PC-9 (cell line): Measurements from ENCODE around the gene ABCA2.

Experiments used
- EZH2 ChIP-seq: fragments of 200-600 bp; sonication (generic); IDR thresholded peaks from 2 replicates; pipeline ENCODE4 v1.8.0; 2017; ENCODE audit warnings: antibody characterized with exemption, low read depth
- TF ChIP-seq, protein P1 (sequence below): fragments of 200-600 bp; sonication (generic); conservative IDR thresholded peaks from 2 replicates; pipeline ENCODE4 v1.6.1; 2017; ENCODE audit warnings: mixed run types, antibody characterized with exemption, mild to moderate bottlenecking, moderate library complexity

DNA sequence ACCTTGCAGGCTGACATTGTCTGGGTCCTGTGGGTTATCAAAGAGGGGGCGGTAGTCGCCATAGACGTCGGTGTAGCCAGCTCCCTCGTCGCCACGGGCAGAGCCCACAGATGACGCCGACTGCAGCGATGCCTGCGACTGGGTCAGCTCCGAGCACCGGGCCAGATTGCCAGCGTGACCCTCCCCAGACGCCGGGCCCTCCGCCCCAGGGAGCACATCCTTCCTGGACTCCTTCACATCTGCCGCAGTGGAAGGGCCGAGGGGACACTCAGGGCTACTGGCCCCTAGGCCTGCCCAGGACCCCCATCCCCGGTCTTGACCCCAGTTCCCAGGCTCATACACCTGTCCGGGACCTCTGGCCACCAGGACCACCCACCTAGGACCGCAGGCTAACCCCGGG, 13.9 kb downstream of the ABCA2 start:
- TF ChIP-seq, protein P1, sequence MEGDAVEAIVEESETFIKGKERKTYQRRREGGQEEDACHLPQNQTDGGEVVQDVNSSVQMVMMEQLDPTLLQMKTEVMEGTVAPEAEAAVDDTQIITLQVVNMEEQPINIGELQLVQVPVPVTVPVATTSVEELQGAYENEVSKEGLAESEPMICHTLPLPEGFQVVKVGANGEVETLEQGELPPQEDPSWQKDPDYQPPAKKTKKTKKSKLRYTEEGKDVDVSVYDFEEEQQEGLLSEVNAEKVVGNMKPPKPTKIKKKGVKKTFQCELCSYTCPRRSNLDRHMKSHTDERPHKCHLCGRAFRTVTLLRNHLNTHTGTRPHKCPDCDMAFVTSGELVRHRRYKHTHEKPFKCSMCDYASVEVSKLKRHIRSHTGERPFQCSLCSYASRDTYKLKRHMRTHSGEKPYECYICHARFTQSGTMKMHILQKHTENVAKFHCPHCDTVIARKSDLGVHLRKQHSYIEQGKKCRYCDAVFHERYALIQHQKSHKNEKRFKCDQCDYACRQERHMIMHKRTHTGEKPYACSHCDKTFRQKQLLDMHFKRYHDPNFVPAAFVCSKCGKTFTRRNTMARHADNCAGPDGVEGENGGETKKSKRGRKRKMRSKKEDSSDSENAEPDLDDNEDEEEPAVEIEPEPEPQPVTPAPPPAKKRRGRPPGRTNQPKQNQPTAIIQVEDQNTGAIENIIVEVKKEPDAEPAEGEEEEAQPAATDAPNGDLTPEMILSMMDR = no peak
- no peak for TF ChIP-seq EZH2
